HCT116 (cell line): Measurements from ENCODE around the gene THSD7B. TPM values are rescaled to one million over a fixed set of nuclear protein-coding genes. Genes with fewer than 3 reads are reported as not detected.

Experiments
- ATAC-seq: fragments of 200-7000 bp; cut with Tn5 transposase; 2 replicates; pipeline ENCODE4 v1.9.1; 2020; ENCODE audit warnings: mild to moderate bottlenecking, moderate library complexity
- BruUV-seq: library from RNA; stranded (reverse); fragments of 400-500 nt; replicated peaks from 2 replicates; lab custom pipeline; 2021; lab: Mats Ljungman, UMichigan
- CTCF ChIA-PET: fragments of 300-600 bp; sonication (Branson Sonifier 250); formaldehyde crosslinking; loops from one replicate; lab custom pipeline; 2021; ENCODE audit warnings: antibody characterized with exemption; lab: Charles Lee
- POLR2A ChIA-PET: fragments of 300-600, 350-600 bp; sonication (Branson Sonifier 250); formaldehyde crosslinking; loops from one replicate; lab custom pipeline; 2021; ENCODE audit warnings: antibody characterized with exemption; lab: Charles Lee
- RAD21 ChIA-PET, 2 experiments: fragments of 300-600 bp; sonication (Branson Sonifier 250); formaldehyde crosslinking; loops; one replicate each; lab custom pipeline; 2023; ENCODE audit warnings: low total read pairs in 2 of 2; ENCODE audit not compliant: uncharacterized antibody in 2 of 2, unreplicated experiment in 2 of 2, low non-redundant PET in 1 of 2; lab: Charles Lee
- DNase-seq: peaks from one replicate; pipeline ENCODE4 v3.0.0-alpha.2; 2010; ENCODE audit warnings: low read depth, low spot score
- H2AFZ ChIP-seq: fragments of 200-600 bp; shearing (Covaris generic), sonication (generic); 2 replicates; pipeline ENCODE4 v1.6.1; 2017; ENCODE audit warnings: low read depth, mixed run types, mixed read lengths, antibody characterized with exemption, low read length; ENCODE audit not compliant: poor library complexity, severe bottlenecking
- H3K27ac ChIP-seq: 2 replicates; pipeline ENCODE4 v1.5.1; 2012; ENCODE audit warnings: low read depth, low read length
- H3K27me3 ChIP-seq: fragments of 200-600 bp; sonication (generic); 2 replicates; pipeline ENCODE4 v1.6.1; 2016; ENCODE audit warnings: mixed run types, low read length, mixed read lengths; ENCODE audit not compliant: insufficient read depth
- H3K36me3 ChIP-seq, 2 experiments: fragments of 200-500 bp in 1 of 2; fragments of 200-600 bp in 1 of 2; sonication (Bioruptor generic) in 1 of 2; sonication (generic) in 1 of 2; 2 replicates each; pipeline versions ENCODE4 v1.5.1 to v1.6.1; 2014 to 2016; ENCODE audit warnings: low read length in 2 of 2, inconsistent platforms in 1 of 2, mixed read lengths in 1 of 2, mixed run types in 1 of 2; ENCODE audit not compliant: insufficient read depth in 2 of 2, control insufficient read depth in 1 of 2
- H3K4me1 ChIP-seq, 2 experiments: fragments of 200-600 bp in 1 of 2; sonication (generic) in 1 of 2; 2 replicates each; pipeline versions ENCODE4 v1.5.1 to v1.6.1; 2012 to 2017; ENCODE audit warnings: low read length in 2 of 2, inconsistent platforms in 1 of 2, mild to moderate bottlenecking in 1 of 2, mixed read lengths in 1 of 2, mixed run types in 1 of 2, moderate library complexity in 1 of 2; ENCODE audit not compliant: insufficient read depth in 2 of 2, control insufficient read depth in 1 of 2
- H3K4me2 ChIP-seq: fragments of 200-600 bp; sonication (generic); 2 replicates; pipeline ENCODE4 v1.6.1; 2017; ENCODE audit warnings: mixed run types, low read length, mixed read lengths
- H3K4me3 ChIP-seq, 2 experiments: fragments of 200-600 bp in 1 of 2; sonication (generic) in 1 of 2; replicated peaks in 1 of 2; 2 replicates each; pipeline ENCODE4 v1.5.1; 2011 to 2016; ENCODE audit warnings: low read length in 2 of 2, control low read depth in 1 of 2, low read depth in 1 of 2, mild to moderate bottlenecking in 1 of 2, mixed read lengths in 1 of 2, mixed run types in 1 of 2
- H3K79me2 ChIP-seq: fragments of 200-600 bp; sonication (generic); 2 replicates; pipeline ENCODE4 v1.6.1; 2017; ENCODE audit warnings: mild to moderate bottlenecking, mixed run types, low read length, moderate library complexity, mixed read lengths; ENCODE audit not compliant: insufficient read depth
- H3K9ac ChIP-seq: fragments of 200-600 bp; sonication (generic); 2 replicates; pipeline ENCODE4 v1.6.1; 2016; ENCODE audit warnings: low read length, mixed read lengths
- H3K9me2 ChIP-seq: fragments of 200-600 bp; sonication (generic), shearing (Covaris generic); 2 replicates; pipeline ENCODE4 v1.6.1; 2017; ENCODE audit warnings: mixed run types, mild to moderate bottlenecking, moderate library complexity; ENCODE audit not compliant: insufficient read depth
- H3K9me3 ChIP-seq, 2 experiments: fragments of 200-500 bp in 1 of 2; fragments of 200-600 bp in 1 of 2; sonication (Bioruptor generic) in 1 of 2; sonication (generic) in 1 of 2; 2 replicates each; pipeline ENCODE4 v1.6.1; 2014 to 2017; ENCODE audit warnings: low read length in 2 of 2, mixed read lengths in 2 of 2, inconsistent platforms in 1 of 2, low read depth in 1 of 2, mild to moderate bottlenecking in 1 of 2, mixed run types in 1 of 2, moderate library complexity in 1 of 2; ENCODE audit not compliant: control insufficient read depth in 1 of 2, insufficient read depth in 1 of 2
- H4K20me1 ChIP-seq: fragments of 200-600 bp; sonication (generic), shearing (Covaris generic); 2 replicates; pipeline ENCODE4 v1.6.1; 2017; ENCODE audit warnings: mixed run types, mild to moderate bottlenecking, moderate library complexity; ENCODE audit not compliant: insufficient read depth
- CBX3 ChIP-seq: IDR thresholded peaks from 2 replicates; pipeline ENCODE4 v1.6.1; 2012; ENCODE audit warnings: low read depth
- EGR1 ChIP-seq: IDR thresholded peaks from 2 replicates; pipeline ENCODE4 v1.6.1; 2012; ENCODE audit warnings: low read depth
- ELF1 ChIP-seq: IDR thresholded peaks from 2 replicates; pipeline ENCODE4 v1.6.1; 2012; ENCODE audit warnings: low read depth, borderline replicate concordance
- EZH2 ChIP-seq: fragments of 200-600 bp; sonication (generic); IDR thresholded peaks from 2 replicates; pipeline ENCODE4 v1.6.1; 2017; ENCODE audit warnings: antibody characterized with exemption, mixed run types
- EZH2phosphoT487 ChIP-seq: fragments of 200-600 bp; IDR thresholded peaks from 2 replicates; pipeline ENCODE4 v1.6.1; 2018; ENCODE audit warnings: antibody characterized with exemption, borderline replicate concordance
- FOSL1 ChIP-seq: IDR thresholded peaks from 2 replicates; pipeline ENCODE4 v1.6.1; 2012; ENCODE audit warnings: low read depth
- POLR2A ChIP-seq: IDR thresholded peaks from 2 replicates; pipeline ENCODE4 v1.7.0; 2011; ENCODE audit warnings: borderline replicate concordance; ENCODE audit not compliant: insufficient read depth, insufficient read length; ENCODE audit errors: extremely low read depth
- POLR2AphosphoS5 ChIP-seq: IDR thresholded peaks from 2 replicates; pipeline ENCODE4 v1.6.1; 2011; ENCODE audit warnings: mild to moderate bottlenecking, low read depth, low read length, moderate library complexity
- SIN3A ChIP-seq: IDR thresholded peaks from 2 replicates; pipeline ENCODE4 v1.6.1; 2012; ENCODE audit warnings: low read depth
- TCF7L2 ChIP-seq: IDR thresholded peaks from 2 replicates; pipeline ENCODE4 v1.7.0; 2011; ENCODE audit warnings: borderline replicate concordance, inconsistent platforms; ENCODE audit not compliant: insufficient read depth, insufficient read length; ENCODE audit errors: extremely low read depth
- YY1 ChIP-seq: IDR thresholded peaks from 2 replicates; pipeline ENCODE4 v1.6.1; 2011; ENCODE audit warnings: low read length, low read depth, moderate library complexity, mild to moderate bottlenecking; ENCODE audit not compliant: insufficient replicate concordance; ENCODE audit errors: extremely low read depth
- intact Hi-C: fragments of 100-400 bp; cut with micrococcal nuclease; formaldehyde crosslinking; loops from 2 replicates; pipeline ENCODE4 v1.10.0; 2022
- total RNA-seq: library from RNA; stranded (reverse); gene quantifications from one replicate; pipeline ENCODE4 v1.2.1, GENCODE V29; 2021; ENCODE audit not compliant: unreplicated experiment
- TF ChIP-seq, protein P1 (sequence below), 3 experiments: fragments of 200-600 bp in 1 of 3; sonication (generic) in 1 of 3; IDR thresholded peaks in 2 of 3; conservative IDR thresholded peaks in 1 of 3; 2 replicates each; pipeline ENCODE4 v1.5.1; 2012 to 2017; ENCODE audit warnings: low read depth in 2 of 3, low read length in 2 of 3, antibody characterized with exemption in 1 of 3, borderline replicate concordance in 1 of 3, control low read depth in 1 of 3, mild to moderate bottlenecking in 1 of 3, mixed read lengths in 1 of 3, mixed run types in 1 of 3, moderate library complexity in 1 of 3; ENCODE audit not compliant: insufficient read depth in 1 of 3

THSD7B gene
- total RNA-seq, 1 experiment from 2014 or later: not detected

DNA sequence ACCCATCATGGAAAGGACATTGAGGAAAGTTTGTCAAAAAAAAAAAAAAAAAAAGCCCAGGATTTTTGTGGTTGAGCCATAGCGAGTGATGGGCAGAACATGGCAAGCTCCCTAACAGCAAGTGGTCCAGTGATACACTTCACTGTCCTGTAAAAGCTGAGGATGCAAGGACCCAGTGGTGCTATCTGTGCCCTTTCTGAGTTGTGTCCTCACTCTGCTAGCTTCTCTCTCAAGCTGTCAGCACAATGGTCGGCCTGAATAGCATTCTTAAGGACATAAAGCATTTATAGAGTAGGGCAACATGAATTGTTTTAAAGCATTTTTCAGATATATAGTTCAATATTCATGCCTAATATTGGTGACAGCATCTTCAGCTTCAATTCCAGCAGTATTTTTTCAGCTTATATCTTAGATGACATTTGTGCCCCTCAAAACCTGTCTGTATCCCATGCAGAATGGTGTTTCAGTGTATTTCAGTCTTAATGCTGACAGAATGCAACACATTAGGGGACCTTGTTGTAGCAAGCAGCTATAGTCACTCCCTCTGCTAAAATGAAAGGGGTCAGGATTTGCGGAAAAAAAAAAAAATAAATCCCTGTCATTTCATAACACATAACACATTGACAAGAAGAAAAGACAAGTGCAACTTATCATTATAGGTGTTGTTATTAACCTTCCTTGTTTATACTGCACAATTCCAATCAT, 496.7 kb downstream of the THSD7B start:
- no peaks in the 10 kb centered on the region for H3K9me2 ChIP-seq
- ATAC-seq (no peak), DNase-seq (no peak)
- BruUV-seq: no TSS peak
- no peaks in the 10 kb centered on the region for H3K4me1 ChIP-seq
- POLR2A ChIA-PET: no interaction called here
- intact Hi-C loops: no loop called here
- peaks cover 0 to 15% of the 10 kb centered on the region in 2 experiments; a peak in 1 of 4 replicates for H3K9me3 ChIP-seq
- H3K27me3 ChIP-seq: no peaks in the 10 kb centered on the region
- RAD21 ChIA-PET: no interaction called here
- CTCF ChIA-PET: no interaction called here
- TF ChIP-seq POLR2AphosphoS5 (no peak), TCF7L2 (no peak), YY1 (no peak), CBX3 (no peak), FOSL1 (no peak), EZH2 (no peak), EZH2phosphoT487 (no peak), EGR1 (no peak), POLR2A (no peak)
- H3K9ac ChIP-seq: no peak overlapping the region
- H4K20me1 ChIP-seq: no peaks in the 10 kb centered on the region
- H3K27ac ChIP-seq: no peak overlapping the region
- no peaks in the 10 kb centered on the region for H3K36me3 ChIP-seq
- no peak overlapping the region for H3K4me3 ChIP-seq
- no peaks in the 10 kb centered on the region for H3K79me2 ChIP-seq
- H2AFZ ChIP-seq: no peak overlapping the region
- no peak overlapping the region for H3K4me2 ChIP-seq

DNA sequence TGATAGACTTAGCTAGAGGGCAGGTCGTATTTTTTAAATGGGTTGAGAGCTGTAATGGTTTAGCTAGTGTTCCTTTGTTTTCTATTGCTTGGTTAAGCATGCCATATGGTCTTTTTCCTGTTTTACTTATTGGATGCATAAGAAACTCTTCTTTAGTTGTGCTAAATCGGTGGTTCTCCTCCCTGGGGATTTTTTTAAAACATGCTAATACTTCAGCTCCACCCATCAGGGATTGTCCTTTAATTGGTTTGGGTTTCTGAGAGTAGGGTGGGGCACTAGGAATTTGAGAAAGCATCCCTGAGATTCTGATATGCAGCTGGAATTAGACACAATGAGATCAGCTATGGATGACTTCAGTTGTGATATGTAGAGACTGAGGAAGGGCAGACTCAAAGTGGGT, 497.2 kb downstream of the THSD7B start:
- H3K4me1 ChIP-seq: no peaks in the 10 kb centered on the region
- no peak for ATAC-seq
- DNase-seq: no peak
- H3K27ac ChIP-seq: no peak overlapping the region
- RAD21 ChIA-PET: no interaction called here
- no peak overlapping the region for H3K4me3 ChIP-seq
- H2AFZ ChIP-seq: no peak overlapping the region
- H3K4me2 ChIP-seq: no peak overlapping the region
- no peaks in the 10 kb centered on the region for H3K79me2 ChIP-seq
- CTCF ChIA-PET: no interaction called here
- no peaks in the 10 kb centered on the region for H3K9me2 ChIP-seq
- peaks cover 0 to 11% of the 10 kb centered on the region in 2 experiments; a peak in 1 of 4 replicates for H3K9me3 ChIP-seq
- TF ChIP-seq EGR1: no peak
- TF ChIP-seq, protein P1, sequence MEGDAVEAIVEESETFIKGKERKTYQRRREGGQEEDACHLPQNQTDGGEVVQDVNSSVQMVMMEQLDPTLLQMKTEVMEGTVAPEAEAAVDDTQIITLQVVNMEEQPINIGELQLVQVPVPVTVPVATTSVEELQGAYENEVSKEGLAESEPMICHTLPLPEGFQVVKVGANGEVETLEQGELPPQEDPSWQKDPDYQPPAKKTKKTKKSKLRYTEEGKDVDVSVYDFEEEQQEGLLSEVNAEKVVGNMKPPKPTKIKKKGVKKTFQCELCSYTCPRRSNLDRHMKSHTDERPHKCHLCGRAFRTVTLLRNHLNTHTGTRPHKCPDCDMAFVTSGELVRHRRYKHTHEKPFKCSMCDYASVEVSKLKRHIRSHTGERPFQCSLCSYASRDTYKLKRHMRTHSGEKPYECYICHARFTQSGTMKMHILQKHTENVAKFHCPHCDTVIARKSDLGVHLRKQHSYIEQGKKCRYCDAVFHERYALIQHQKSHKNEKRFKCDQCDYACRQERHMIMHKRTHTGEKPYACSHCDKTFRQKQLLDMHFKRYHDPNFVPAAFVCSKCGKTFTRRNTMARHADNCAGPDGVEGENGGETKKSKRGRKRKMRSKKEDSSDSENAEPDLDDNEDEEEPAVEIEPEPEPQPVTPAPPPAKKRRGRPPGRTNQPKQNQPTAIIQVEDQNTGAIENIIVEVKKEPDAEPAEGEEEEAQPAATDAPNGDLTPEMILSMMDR (IDR thresholded peaks at IDR 0.05 in 2 of 3, conservative IDR thresholded peaks at IDR 0.05 in 1 of 3; ENCODE audit: borderline replicate concordance in 1 of 3, insufficient read depth in 1 of 3, low read depth in 2 of 3, low read length in 2 of 3): no peak
- no peak for TF ChIP-seq SIN3A
- TF ChIP-seq ELF1: no peak
- POLR2A ChIA-PET: no interaction called here
- BruUV-seq: no TSS peak
- no peak overlapping the region for H3K9ac ChIP-seq
- no peaks in the 10 kb centered on the region for H3K27me3 ChIP-seq
- no peaks in the 10 kb centered on the region for H3K36me3 ChIP-seq
- H4K20me1 ChIP-seq: no peaks in the 10 kb centered on the region
- intact Hi-C loops: no loop called here
